ENCODE data around the gene PCNT. TPM values are rescaled to one million over a fixed set of nuclear protein-coding genes. Genes with fewer than 3 reads are reported as not detected.

Gene PCNT
- total RNA-seq, 4 donors from 2014 or later, result 6.2 to 29.7 (median 17.1) TPM

DNA sequence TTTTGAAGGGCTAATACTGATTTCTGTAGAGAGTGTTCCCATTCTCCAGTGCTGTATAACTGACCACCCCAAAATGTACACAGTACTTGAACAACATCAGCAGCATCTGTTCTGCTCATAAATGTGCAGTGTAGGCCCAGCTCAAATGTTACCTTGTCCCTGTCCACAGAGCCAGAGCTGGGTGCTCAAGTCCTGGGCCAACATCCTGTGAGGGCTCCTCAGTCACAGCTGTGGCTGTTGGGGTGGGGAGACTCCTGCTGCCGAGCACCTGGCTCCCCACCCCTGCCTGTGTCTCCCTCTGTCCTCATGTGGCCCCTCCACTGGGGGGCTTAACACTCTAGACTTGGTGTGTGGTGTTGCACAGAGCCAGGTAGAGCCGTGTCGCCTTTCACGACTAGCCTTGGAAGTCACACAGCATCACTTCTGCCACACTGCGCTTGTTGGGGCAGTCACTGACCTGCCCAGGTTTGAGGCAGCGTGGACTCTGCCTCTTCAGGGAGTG is 165.3 kb downstream of the PCNT start:
- no peaks in the 10 kb centered on the region for H3K4me1 ChIP-seq
- no peak overlapping the region for H3K27ac ChIP-seq
- intact Hi-C loops (cut with DNase I; ENCODE audit: low total_unique reads), result no loop called here
- H3K36me3 ChIP-seq, result peaks cover 0 to 3% of the 10 kb centered on the region in 2 donors
- DNase-seq, result no peak
- no peaks in the 10 kb centered on the region for H3K27me3 ChIP-seq
- H3K9me3 ChIP-seq, result no peaks in the 10 kb centered on the region
- TF ChIP-seq CTCF (IDR thresholded peaks at IDR 0.05), result no peak
- no peak for TF ChIP-seq POLR2A (IDR thresholded peaks at IDR 0.05)
- no peak overlapping the region for H3K4me3 ChIP-seq

DNA sequence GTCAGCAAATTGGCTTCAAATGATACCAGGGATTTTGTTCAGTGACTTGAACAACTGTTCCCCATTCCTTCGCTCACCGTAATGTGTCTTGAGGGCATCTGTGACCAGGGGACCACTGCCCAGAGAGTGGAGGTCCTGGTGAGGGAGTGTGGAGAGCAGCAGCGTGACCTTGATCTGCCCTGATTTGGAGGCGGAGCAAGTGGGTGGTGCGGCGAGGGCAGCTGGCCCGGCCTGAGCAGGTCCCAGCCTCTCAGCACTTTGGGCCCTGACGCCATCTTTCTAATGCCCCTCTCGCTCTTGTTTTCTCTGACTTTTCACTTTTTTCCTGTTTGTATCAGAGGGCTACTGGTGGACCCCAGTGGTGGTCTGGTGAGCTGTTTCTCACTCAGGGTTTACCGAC is 165.8 kb downstream of the PCNT start:
- no peaks in the 10 kb centered on the region for H3K4me1 ChIP-seq
- intact Hi-C loops (cut with DNase I; ENCODE audit: low total_unique reads), result no loop called here
- H3K27me3 ChIP-seq, result no peaks in the 10 kb centered on the region
- H3K36me3 ChIP-seq, result peaks cover 0 to 3% of the 10 kb centered on the region in 2 donors
- no peaks in the 10 kb centered on the region for H3K9me3 ChIP-seq
- H3K4me3 ChIP-seq, result no peak overlapping the region
- no peak for DNase-seq
- no peak for TF ChIP-seq POLR2A (IDR thresholded peaks at IDR 0.05)
- no peak for TF ChIP-seq CTCF (IDR thresholded peaks at IDR 0.05)
- H3K27ac ChIP-seq, result no peak overlapping the region

DNA sequence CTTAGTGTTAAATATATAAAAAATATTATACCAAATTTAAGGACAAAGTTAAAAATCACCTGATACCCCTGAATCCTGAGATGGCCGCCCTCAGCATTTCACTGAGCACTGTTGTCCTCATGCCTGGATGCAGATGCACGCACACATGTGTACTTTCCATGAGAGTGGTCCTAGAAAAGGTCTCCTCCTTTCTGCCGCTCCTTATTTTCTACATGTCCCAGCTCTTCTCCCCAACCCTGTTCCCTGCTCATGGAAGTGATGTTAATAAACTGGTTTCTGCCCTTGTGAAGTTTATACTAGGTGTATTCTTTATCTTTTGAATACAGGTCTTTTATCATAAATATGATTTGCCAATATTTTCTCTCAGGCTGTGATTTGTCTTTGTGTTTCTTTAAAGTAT is 167.6 kb downstream of the PCNT start:
- Histone ChIP-seq H3K4me3 (no peak overlapping the region), H3K27ac (no peak overlapping the region), H3K4me1 (no peaks in the 10 kb centered on the region), H3K9me3 (no peaks in the 10 kb centered on the region), H3K36me3 (peaks cover 0 to 3% of the 10 kb centered on the region in 2 donors), H3K27me3 (no peaks in the 10 kb centered on the region)
- TF ChIP-seq CTCF (IDR thresholded peaks at IDR 0.05) (no peak), POLR2A (IDR thresholded peaks at IDR 0.05) (no peak)
- DNase-seq, result no peak
- intact Hi-C loops (cut with DNase I; ENCODE audit: low total_unique reads), result no loop called here

DNA sequence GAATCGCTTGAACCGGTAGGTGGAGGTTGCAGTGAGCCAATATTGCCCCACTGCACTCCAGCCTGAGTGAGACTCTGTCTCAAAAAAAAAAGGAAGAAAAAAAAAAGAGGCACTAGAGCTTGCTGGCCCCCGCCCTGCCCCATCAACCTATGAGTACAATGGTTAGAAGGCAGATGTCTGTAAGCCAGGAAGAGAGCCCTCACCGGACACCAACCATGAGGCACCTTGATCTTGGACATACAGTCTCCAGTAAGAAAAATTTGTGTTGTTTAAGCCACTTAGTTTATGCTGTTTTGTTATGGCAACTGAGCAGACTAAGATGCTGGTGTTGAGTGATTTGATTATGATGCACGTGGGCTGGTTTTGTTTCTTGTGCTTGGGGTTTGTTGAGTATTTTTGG is 168.9 kb downstream of the PCNT start:
- intact Hi-C loops (cut with DNase I; ENCODE audit: low total_unique reads), result no loop called here
- Histone ChIP-seq H3K27ac (no peak overlapping the region), H3K4me1 (no peaks in the 10 kb centered on the region), H3K4me3 (no peak overlapping the region), H3K9me3 (no peaks in the 10 kb centered on the region), H3K36me3 (peaks cover 0 to 3% of the 10 kb centered on the region in 2 donors), H3K27me3 (no peaks in the 10 kb centered on the region)
- no peak for DNase-seq
- no peak for TF ChIP-seq POLR2A (IDR thresholded peaks at IDR 0.05)
- no peak for TF ChIP-seq CTCF (IDR thresholded peaks at IDR 0.05)

DNA sequence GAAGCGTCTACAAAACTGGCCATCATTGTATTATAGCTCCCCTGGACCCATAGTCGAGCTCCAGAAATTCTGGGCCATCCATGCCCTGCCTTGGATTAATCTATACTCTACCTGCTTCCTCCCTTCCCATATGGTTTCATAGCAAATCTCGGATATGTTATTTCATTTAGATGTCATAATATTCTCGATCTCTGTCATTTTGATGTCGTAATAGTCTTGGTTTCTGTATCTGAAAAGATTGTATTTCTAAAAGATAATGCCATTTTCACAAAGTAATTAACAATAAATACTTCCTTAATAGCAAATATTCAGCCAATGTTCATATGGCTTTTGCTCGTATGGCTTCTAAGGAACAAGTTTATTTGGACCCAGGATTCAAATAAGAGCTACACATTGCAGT is 169.9 kb downstream of the PCNT start:
- no peak for DNase-seq
- Histone ChIP-seq H3K4me1 (no peaks in the 10 kb centered on the region), H3K27me3 (no peaks in the 10 kb centered on the region), H3K4me3 (no peak overlapping the region), H3K27ac (no peak overlapping the region), H3K9me3 (no peaks in the 10 kb centered on the region), H3K36me3 (peaks cover 0 to 3% of the 10 kb centered on the region in 2 donors)
- TF ChIP-seq CTCF (IDR thresholded peaks at IDR 0.05), result no peak
- no peak for TF ChIP-seq POLR2A (IDR thresholded peaks at IDR 0.05)
- intact Hi-C loops (cut with DNase I; ENCODE audit: low total_unique reads), result no loop called here

Other genes starting within 250 kb of the PCNT start
- gene COL6A2, start 226.0 kb upstream of the PCNT start, total RNA-seq, result 1,000 to 10,000 TPM in 2 of 4 donors, 100 to 1,000 TPM in 2; 321 to 1,200 (median 948) TPM
- 1 to 10 TPM in 2 of 4 donors, not detected in 2; 4.5 to 7.0 TPM for gene FTCD, start 168.6 kb upstream of the PCNT start, total RNA-seq
- 1 to 10 TPM in 3 of 4 donors, not detected in 1; 4.9 to 10.0 (median 6.4) TPM for gene SPATC1L, start 139.7 kb upstream of the PCNT start, total RNA-seq
- 10 to 100 TPM; 35.4 to 94.0 (median 41.5) TPM for gene LSS, start 95.4 kb upstream of the PCNT start, total RNA-seq
- gene MCM3AP, start 38.5 kb upstream of the PCNT start, total RNA-seq, result 100 to 1,000 TPM in 2 of 4 donors, 10 to 100 TPM in 2; 24.1 to 128 (median 93.2) TPM
- gene YBEY, start 37.8 kb upstream of the PCNT start, total RNA-seq, result 10 to 100 TPM in 3 of 4 donors, 1 to 10 TPM in 1; 2.9 to 78.6 (median 13.0) TPM
- gene C21orf58, start 286 bp upstream of the PCNT start, total RNA-seq, result 1 to 10 TPM in 3 of 4 donors, under 1 TPM in 1; 0.88 to 9.4 (median 5.6) TPM
- gene DIP2A, start 134.7 kb downstream of the PCNT start, total RNA-seq, result 10 to 100 TPM; 51.0 to 56.3 (median 51.6) TPM